K562 (cell line): ENCODE data around the gene ZNF124. TPM values are rescaled to one million over a fixed set of nuclear protein-coding genes. Genes with fewer than 3 reads are reported as not detected.
A peak's percentile ranks its signal among the peaks of the same experiment; 100 is the strongest.

Experiments used
- E2F6 ChIP-seq, 2 experiments: IDR thresholded peaks; 2 replicates each; pipeline ENCODE4 v1.6.1; 2011; ENCODE audit warnings: borderline replicate concordance in 1 of 2, control low read depth in 1 of 2, low read depth in 1 of 2, low read length in 1 of 2, mild to moderate bottlenecking in 1 of 2, mixed read lengths in 1 of 2, moderate library complexity in 1 of 2; ENCODE audit not compliant: insufficient read depth in 1 of 2, insufficient read length in 1 of 2, poor library complexity in 1 of 2, severe bottlenecking in 1 of 2; ENCODE audit errors: extremely low read depth in 1 of 2
- FOS ChIP-seq: IDR thresholded peaks from 3 replicates; pipeline ENCODE4 v1.6.1; 2011; ENCODE audit not compliant: insufficient read length; ENCODE audit errors: extremely low read depth
- ILK ChIP-seq: fragments of 450-650 bp; IDR thresholded peaks from 2 replicates; pipeline ENCODE4 v1.6.1; 2016; ENCODE audit warnings: missing genetic modification characterization, low read depth, mild to moderate bottlenecking, missing compliant biosample characterization, moderate library complexity, borderline replicate concordance
- NFE2 ChIP-seq: IDR thresholded peaks from 2 replicates; pipeline ENCODE4 v1.6.1; 2014; ENCODE audit warnings: antibody characterized with exemption, low read depth
- POU5F1 ChIP-seq: fragments of 150-350 bp; IDR thresholded peaks from 2 replicates; pipeline ENCODE4 v1.6.1; 2014; ENCODE audit warnings: borderline replicate concordance, low read length, low read depth, mild to moderate bottlenecking; ENCODE audit not compliant: partially characterized antibody
- PYGO2 ChIP-seq: fragments of 450-650 bp; IDR thresholded peaks from 2 replicates; pipeline ENCODE4 v1.6.1; 2016; ENCODE audit warnings: mild to moderate bottlenecking, missing genetic modification characterization, moderate library complexity, missing compliant biosample characterization
- SFPQ ChIP-seq: fragments of 200-400 bp; formaldehyde crosslinking; IDR thresholded peaks from 2 replicates; pipeline ENCODE4 v1.6.1; 2017; ENCODE audit warnings: mild to moderate bottlenecking, low read depth, low read length, moderate library complexity
- SMARCC2 ChIP-seq: fragments of 450-650 bp; IDR thresholded peaks from 2 replicates; pipeline ENCODE4 v1.6.1; 2017; ENCODE audit warnings: antibody characterized with exemption, moderate library complexity, mild to moderate bottlenecking, low read depth
- TSHZ1 ChIP-seq: fragments of 250-450 bp; sonication (Bioruptor Pico); IDR thresholded peaks from 2 replicates; pipeline ENCODE4 v1.4.0; 2020; ENCODE audit warnings: mild to moderate bottlenecking, moderate library complexity
- XRCC4 ChIP-seq: IDR thresholded peaks from one replicate; pipeline ENCODE4 v1.6.1; 2011; ENCODE audit not compliant: insufficient read depth, insufficient read length; ENCODE audit errors: extremely low read depth
- ZNF140 ChIP-seq: fragments of 250-450 bp; sonication (Bioruptor Pico); IDR thresholded peaks from 2 replicates; pipeline ENCODE4 v1.8.0; 2021; ENCODE audit warnings: moderate library complexity, mild to moderate bottlenecking, inconsistent platforms
- ZNF668 ChIP-seq: fragments of 250-450 bp; sonication (Bioruptor Pico); IDR thresholded peaks from 2 replicates; pipeline ENCODE4 v1.8.0; 2022; ENCODE audit warnings: mild to moderate bottlenecking, inconsistent platforms
- polyA plus RNA-seq, 8 experiments: library from polyadenylated mRNA; depleted of rRNA in 4 of 8; stranded (reverse) in 5 of 8; unstranded in 3 of 8; fragments of >200 nt; fragmentation: Nextera tagmentation in 2 of 8; fragmentation: Illumina TruSeq in 1 of 8; extraction: Ambion mirVana in 2 of 8; extraction: Trizol in 1 of 8; gene quantifications; 2 replicates each; pipeline versions ENCODE4 v1.2.1 to v1.2.3, GENCODE V29; 2011 to 2014; ENCODE audit warnings: inconsistent platforms in 1 of 8, missing spikeins in 1 of 8
- total RNA-seq, 7 experiments: library from RNA; depleted of rRNA in 6 of 7; stranded (reverse); fragments of >200 nt in 6 of 7; fragmentation: Illumina TruSeq in 2 of 7; extraction: Trizol in 2 of 7; gene quantifications; 2 replicates each; pipeline versions ENCODE4 v1.2.1 to v1.2.3, GENCODE V29; 2011 to 2021; ENCODE audit warnings: low replicate concordance in 1 of 7
- TF ChIP-seq, protein P1 (sequence below): fragments of 450-650 bp; IDR thresholded peaks from 2 replicates; pipeline ENCODE4 v1.6.1; 2018; ENCODE audit not compliant: partially characterized antibody
- TF ChIP-seq, protein P2 (sequence below): sonication (generic); formaldehyde crosslinking; IDR thresholded peaks from 2 replicates; pipeline ENCODE4 v1.8.0; 2022; ENCODE audit warnings: mild to moderate bottlenecking, low read depth, missing genetic modification reagents

Gene ZNF124
- total and polyA plus RNA-seq, 9 of the 15 experiments (the other 6 are each of a cell fraction or from before 2014, with no cell fraction given) = 7.6 to 71.5 (median 20.2) TPM

DNA sequence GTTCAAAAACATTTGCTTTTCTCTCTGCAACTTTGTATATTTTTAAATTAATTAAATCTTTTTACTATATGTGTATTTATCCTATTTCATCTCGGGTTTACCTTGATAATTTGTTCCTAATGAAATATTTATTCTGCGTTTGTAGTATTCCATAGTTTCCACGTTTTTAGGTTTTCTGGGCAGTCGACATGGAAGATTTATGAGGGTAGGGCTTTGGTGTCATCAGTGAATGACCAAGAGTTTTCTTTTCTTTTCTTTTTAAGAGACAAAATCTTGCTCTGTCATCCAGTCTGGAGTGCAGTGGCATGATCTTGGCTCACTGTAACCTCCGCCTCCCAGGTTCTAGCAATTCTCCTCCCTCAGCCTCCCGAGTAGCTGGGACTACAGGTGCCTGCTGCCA, 50.4 kb downstream of the ZNF124 start (continued):
- TF ChIP-seq ZNF140 (CRISPR knock-in tag) (no peak), NFE2 (peak; percentile 58), PYGO2 (tag) (no peak), SMARCC2 (no peak), XRCC4 (no peak), ZNF668 (CRISPR knock-in tag) (no peak), ILK (tag) (no peak), E2F6 (IDR thresholded peaks at IDR 0.05; ENCODE audit: borderline replicate concordance in 1 of 2, extremely low read depth in 1 of 2, insufficient read depth in 1 of 2, insufficient read length in 1 of 2, low read depth in 1 of 2, low read length in 1 of 2, poor library complexity in 1 of 2, severe bottlenecking in 1 of 2) (no peak), FOS (no peak), TSHZ1 (CRISPR knock-in tag) (no peak), SFPQ (no peak), POU5F1 (no peak)
- TF ChIP-seq, protein P1, sequence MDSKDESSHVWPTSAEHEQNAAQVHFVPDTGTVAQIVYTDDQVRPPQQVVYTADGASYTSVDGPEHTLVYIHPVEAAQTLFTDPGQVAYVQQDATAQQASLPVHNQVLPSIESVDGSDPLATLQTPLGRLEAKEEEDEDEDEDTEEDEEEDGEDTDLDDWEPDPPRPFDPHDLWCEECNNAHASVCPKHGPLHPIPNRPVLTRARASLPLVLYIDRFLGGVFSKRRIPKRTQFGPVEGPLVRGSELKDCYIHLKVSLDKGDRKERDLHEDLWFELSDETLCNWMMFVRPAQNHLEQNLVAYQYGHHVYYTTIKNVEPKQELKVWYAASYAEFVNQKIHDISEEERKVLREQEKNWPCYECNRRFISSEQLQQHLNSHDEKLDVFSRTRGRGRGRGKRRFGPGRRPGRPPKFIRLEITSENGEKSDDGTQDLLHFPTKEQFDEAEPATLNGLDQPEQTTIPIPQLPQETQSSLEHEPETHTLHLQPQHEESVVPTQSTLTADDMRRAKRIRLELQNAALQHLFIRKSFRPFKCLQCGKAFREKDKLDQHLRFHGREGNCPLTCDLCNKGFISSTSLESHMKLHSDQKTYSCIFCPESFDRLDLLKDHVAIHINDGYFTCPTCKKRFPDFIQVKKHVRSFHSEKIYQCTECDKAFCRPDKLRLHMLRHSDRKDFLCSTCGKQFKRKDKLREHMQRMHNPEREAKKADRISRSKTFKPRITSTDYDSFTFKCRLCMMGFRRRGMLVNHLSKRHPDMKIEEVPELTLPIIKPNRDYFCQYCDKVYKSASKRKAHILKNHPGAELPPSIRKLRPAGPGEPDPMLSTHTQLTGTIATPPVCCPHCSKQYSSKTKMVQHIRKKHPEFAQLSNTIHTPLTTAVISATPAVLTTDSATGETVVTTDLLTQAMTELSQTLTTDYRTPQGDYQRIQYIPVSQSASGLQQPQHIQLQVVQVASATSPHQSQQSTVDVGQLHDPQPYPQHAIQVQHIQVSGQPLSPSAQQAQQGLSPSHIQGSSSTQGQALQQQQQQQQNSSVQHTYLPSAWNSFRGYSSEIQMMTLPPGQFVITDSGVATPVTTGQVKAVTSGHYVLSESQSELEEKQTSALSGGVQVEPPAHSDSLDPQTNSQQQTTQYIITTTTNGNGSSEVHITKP = no peak
- TF ChIP-seq, protein P2, sequence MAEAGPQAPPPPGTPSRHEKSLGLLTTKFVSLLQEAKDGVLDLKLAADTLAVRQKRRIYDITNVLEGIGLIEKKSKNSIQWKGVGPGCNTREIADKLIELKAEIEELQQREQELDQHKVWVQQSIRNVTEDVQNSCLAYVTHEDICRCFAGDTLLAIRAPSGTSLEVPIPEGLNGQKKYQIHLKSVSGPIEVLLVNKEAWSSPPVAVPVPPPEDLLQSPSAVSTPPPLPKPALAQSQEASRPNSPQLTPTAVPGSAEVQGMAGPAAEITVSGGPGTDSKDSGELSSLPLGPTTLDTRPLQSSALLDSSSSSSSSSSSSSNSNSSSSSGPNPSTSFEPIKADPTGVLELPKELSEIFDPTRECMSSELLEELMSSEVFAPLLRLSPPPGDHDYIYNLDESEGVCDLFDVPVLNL (CRISPR knock-in tag) = no peak
